ENCODE measurements around the gene DLL4.

Gene DLL4

GRCh38 chr15:40911693-40912092 is 17.4 kb upstream of the DLL4 start:
- Histone ChIP-seq H3K4me2 (ENCODE audit: low read length) (no peak overlapping the region), H2AFZ (ENCODE audit: low read depth, low read length) (peak overlapping the region; percentile 5; the same call in 1 of the 2 replicates)

GRCh38 chr15:40912478-40912877 is 16.7 kb upstream of the DLL4 start:
- H3K4me1 ChIP-seq (ENCODE audit: low read length) = peaks cover 27% of the 10 kb centered on the region
- H4K20me1 ChIP-seq (ENCODE audit: insufficient read depth, low read length) = no peaks in the 10 kb centered on the region
- no peaks in the 10 kb centered on the region for H3K36me3 ChIP-seq (replicated peaks; ENCODE audit: low read depth, low read length)
- no peaks in the 10 kb centered on the region for H3K79me2 ChIP-seq (ENCODE audit: low read length)
- H3K27me3 ChIP-seq (ENCODE audit: low read depth, low read length) = no peaks in the 10 kb centered on the region
- peak overlapping the region; percentile 53 for H3K4me2 ChIP-seq (ENCODE audit: low read length)
- H2AFZ ChIP-seq (ENCODE audit: low read depth, low read length) = peak overlapping the region; percentile 91
- peak overlapping the region; percentile 37; the same call in 1 of the 2 replicates for H3K9ac ChIP-seq (ENCODE audit: low read length)
- no peaks in the 10 kb centered on the region for H3K9me3 ChIP-seq (ENCODE audit: insufficient read depth, low read length)
- no peak overlapping the region for H3K4me3 ChIP-seq (ENCODE audit: low read length)
- H3K27ac ChIP-seq (ENCODE audit: low read length) = peak overlapping the region; percentile 36; the same call in 1 of the 2 replicates
- TF ChIP-seq CTCF (IDR thresholded peaks at IDR 0.05; ENCODE audit: low read depth, low read length) (0 out of 2 replicates have a peak, but pooled peaks have one; percentile 7), EZH2phosphoT487 (IDR thresholded peaks at IDR 0.05; ENCODE audit: low read depth) (no peak)

More at GRCh38 chr15:40911693-40912092, 17.4 kb upstream of the DLL4 start:
- Histone ChIP-seq H3K4me3 (ENCODE audit: low read length) (no peak overlapping the region), H3K36me3 (replicated peaks; ENCODE audit: low read depth, low read length) (no peaks in the 10 kb centered on the region), H3K79me2 (ENCODE audit: low read length) (no peaks in the 10 kb centered on the region), H3K9me3 (ENCODE audit: insufficient read depth, low read length) (no peaks in the 10 kb centered on the region), H3K27ac (ENCODE audit: low read length) (no peak overlapping the region), H3K27me3 (ENCODE audit: low read depth, low read length) (no peaks in the 10 kb centered on the region), H4K20me1 (ENCODE audit: insufficient read depth, low read length) (no peaks in the 10 kb centered on the region), H3K9ac (ENCODE audit: low read length) (no peak overlapping the region), H3K4me1 (ENCODE audit: low read length) (peaks cover 33% of the 10 kb centered on the region)
- no peak for TF ChIP-seq EZH2phosphoT487 (IDR thresholded peaks at IDR 0.05; ENCODE audit: low read depth)
- no peak for TF ChIP-seq CTCF (IDR thresholded peaks at IDR 0.05; ENCODE audit: low read depth, low read length)

DNA sequence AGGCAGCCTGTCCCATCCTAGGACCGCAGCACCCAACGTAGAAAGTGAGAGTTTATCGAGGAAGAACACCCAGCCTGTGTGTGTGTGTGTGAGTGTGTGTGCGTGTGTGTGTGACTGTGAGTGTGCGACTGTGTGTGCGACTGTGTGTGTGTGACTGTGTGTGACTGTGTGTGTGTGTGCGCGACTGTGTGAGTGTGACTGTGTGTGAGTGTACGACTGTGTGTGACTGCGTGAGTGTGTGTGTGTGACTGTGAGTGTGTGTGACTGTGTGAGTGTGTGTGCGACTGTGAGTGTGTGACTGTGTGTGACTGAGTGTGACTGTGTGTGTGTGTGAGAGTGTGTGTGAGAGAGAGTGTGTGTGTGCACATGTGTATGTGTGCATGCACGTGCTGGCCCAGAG is 15.1 kb upstream of the DLL4 start:
- no peaks in the 10 kb centered on the region for H4K20me1 ChIP-seq (ENCODE audit: insufficient read depth, low read length)
- no peak overlapping the region for H3K27ac ChIP-seq (ENCODE audit: low read length)
- TF ChIP-seq EZH2phosphoT487 (IDR thresholded peaks at IDR 0.05; ENCODE audit: low read depth) (no peak), CTCF (IDR thresholded peaks at IDR 0.05; ENCODE audit: low read depth, low read length) (no peak)
- H2AFZ ChIP-seq (ENCODE audit: low read depth, low read length) = peak overlapping the region; percentile 81; the same call in 1 of the 2 replicates
- H3K36me3 ChIP-seq (replicated peaks; ENCODE audit: low read depth, low read length) = no peaks in the 10 kb centered on the region
- H3K4me1 ChIP-seq (ENCODE audit: low read length) = peaks cover 22% of the 10 kb centered on the region
- H3K9ac ChIP-seq (ENCODE audit: low read length) = no peak overlapping the region
- H3K79me2 ChIP-seq (ENCODE audit: low read length) = no peaks in the 10 kb centered on the region
- H3K27me3 ChIP-seq (ENCODE audit: low read depth, low read length) = no peaks in the 10 kb centered on the region
- H3K9me3 ChIP-seq (ENCODE audit: insufficient read depth, low read length) = no peaks in the 10 kb centered on the region
- H3K4me3 ChIP-seq (ENCODE audit: low read length) = no peak overlapping the region
- H3K4me2 ChIP-seq (ENCODE audit: low read length) = no peak overlapping the region

DNA sequence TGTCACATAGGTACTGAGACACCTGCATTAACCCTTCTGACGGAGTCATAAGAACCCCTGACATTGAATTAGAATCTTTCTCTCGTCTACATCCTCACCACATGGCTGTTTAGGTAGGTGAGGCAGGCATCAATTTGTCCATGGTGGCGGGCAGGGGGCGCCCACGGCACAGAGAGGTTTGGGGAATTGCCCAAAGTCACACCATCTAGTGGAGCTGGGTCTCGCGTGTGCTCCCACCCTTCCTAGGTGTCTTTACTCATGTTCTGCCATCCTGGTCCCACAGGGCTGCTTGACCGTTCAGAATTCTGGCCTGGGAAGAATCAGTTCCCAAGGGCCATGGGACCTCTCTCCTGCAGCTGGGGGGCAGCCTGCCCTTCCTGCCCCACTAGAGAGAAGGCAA is 14.7 kb upstream of the DLL4 start:
- Histone ChIP-seq H2AFZ (ENCODE audit: low read depth, low read length) (peak overlapping the region; percentile 81; the same call in 1 of the 2 replicates), H3K36me3 (replicated peaks; ENCODE audit: low read depth, low read length) (no peaks in the 10 kb centered on the region), H3K79me2 (ENCODE audit: low read length) (no peaks in the 10 kb centered on the region), H3K4me3 (ENCODE audit: low read length) (no peak overlapping the region), H3K27me3 (ENCODE audit: low read depth, low read length) (no peaks in the 10 kb centered on the region), H4K20me1 (ENCODE audit: insufficient read depth, low read length) (no peaks in the 10 kb centered on the region), H3K4me1 (ENCODE audit: low read length) (peaks cover 22% of the 10 kb centered on the region), H3K9me3 (ENCODE audit: insufficient read depth, low read length) (no peaks in the 10 kb centered on the region), H3K9ac (ENCODE audit: low read length) (no peak overlapping the region), H3K4me2 (ENCODE audit: low read length) (peak overlapping the region; percentile 27; the same call in 1 of the 2 replicates), H3K27ac (ENCODE audit: low read length) (no peak overlapping the region)
- TF ChIP-seq CTCF (IDR thresholded peaks at IDR 0.05; ENCODE audit: low read depth, low read length) (peak; percentile 70), EZH2phosphoT487 (IDR thresholded peaks at IDR 0.05; ENCODE audit: low read depth) (no peak)

Measured in OCI-LY3 (cell line).